AG04449 (cell line): Measurements from ENCODE around the gene NFIA.

ENCODE experiments used
- CTCF ChIA-PET: fragments of 350-600 bp; formaldehyde crosslinking; extraction: SDS; loops from one replicate; lab custom pipeline; 2021; ENCODE audit warnings: antibody characterized with exemption; lab: Yijun Ruan, JAX
- POLR2A ChIA-PET: fragments of 400-600, 350-600 bp; formaldehyde crosslinking; extraction: SDS; loops from one replicate; lab custom pipeline; 2020; ENCODE audit warnings: antibody characterized with exemption, inconsistent platforms; lab: Yijun Ruan, JAX
- DNase-seq: peaks from one replicate; pipeline ENCODE4 v3.0.0-alpha.2; 2010; ENCODE audit warnings: low read depth, low spot score
- H3K4me3 ChIP-seq: 2 replicates; pipeline ENCODE4 v1.5.1; 2011; ENCODE audit warnings: low read depth, mild to moderate bottlenecking, control low read depth, low read length
- TF ChIP-seq, protein P1 (sequence below): IDR thresholded peaks from one replicate; pipeline ENCODE4 v1.5.1; 2011; ENCODE audit warnings: mild to moderate bottlenecking, moderate library complexity, low read length, control low read depth, inconsistent platforms; ENCODE audit not compliant: insufficient read depth; ENCODE audit errors: missing control alignments

The NFIA gene

DNA sequence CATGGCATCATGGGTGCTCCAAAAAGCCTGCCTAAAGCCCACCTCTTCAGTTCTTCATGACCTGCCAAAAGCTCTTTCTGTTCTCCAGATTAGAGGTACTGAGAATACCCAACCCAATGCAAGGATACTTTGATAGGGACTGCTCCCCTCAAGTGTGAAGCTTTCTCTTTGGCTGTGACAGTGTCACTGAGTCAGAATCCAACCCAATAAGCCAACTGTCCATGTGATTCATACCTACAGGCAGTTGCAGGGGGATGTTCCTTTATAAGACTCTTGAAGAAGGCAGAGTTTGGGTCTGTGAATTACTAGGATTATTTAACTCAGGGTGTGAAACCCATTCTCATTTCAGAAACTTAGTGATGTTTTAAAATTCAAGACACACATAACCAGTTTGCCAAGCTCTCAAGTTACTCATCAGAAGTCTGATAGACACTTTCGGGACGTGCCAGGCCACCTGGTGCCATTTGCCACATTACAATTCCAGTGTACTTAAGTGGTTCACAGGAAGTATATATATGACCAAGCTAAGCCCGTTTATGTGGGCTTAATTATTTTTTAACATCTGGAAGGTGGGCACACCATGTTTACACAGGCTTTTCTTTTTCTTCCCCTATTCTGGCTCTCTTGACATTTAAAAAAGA is 265.8 kb downstream of the NFIA start:
- no peak for DNase-seq
- TF ChIP-seq, protein P1, sequence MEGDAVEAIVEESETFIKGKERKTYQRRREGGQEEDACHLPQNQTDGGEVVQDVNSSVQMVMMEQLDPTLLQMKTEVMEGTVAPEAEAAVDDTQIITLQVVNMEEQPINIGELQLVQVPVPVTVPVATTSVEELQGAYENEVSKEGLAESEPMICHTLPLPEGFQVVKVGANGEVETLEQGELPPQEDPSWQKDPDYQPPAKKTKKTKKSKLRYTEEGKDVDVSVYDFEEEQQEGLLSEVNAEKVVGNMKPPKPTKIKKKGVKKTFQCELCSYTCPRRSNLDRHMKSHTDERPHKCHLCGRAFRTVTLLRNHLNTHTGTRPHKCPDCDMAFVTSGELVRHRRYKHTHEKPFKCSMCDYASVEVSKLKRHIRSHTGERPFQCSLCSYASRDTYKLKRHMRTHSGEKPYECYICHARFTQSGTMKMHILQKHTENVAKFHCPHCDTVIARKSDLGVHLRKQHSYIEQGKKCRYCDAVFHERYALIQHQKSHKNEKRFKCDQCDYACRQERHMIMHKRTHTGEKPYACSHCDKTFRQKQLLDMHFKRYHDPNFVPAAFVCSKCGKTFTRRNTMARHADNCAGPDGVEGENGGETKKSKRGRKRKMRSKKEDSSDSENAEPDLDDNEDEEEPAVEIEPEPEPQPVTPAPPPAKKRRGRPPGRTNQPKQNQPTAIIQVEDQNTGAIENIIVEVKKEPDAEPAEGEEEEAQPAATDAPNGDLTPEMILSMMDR, result no peak
- ChIA-PET POLR2A (no interaction called here), CTCF (interaction anchor here (1.2 to 1.7 kb wide), 3 partner anchors 11 to 300 kb away, joined by 3 to 4 read pairs (median 3); no protein-coding TSS in a partner anchor)
- H3K4me3 ChIP-seq, result no peak overlapping the region

DNA sequence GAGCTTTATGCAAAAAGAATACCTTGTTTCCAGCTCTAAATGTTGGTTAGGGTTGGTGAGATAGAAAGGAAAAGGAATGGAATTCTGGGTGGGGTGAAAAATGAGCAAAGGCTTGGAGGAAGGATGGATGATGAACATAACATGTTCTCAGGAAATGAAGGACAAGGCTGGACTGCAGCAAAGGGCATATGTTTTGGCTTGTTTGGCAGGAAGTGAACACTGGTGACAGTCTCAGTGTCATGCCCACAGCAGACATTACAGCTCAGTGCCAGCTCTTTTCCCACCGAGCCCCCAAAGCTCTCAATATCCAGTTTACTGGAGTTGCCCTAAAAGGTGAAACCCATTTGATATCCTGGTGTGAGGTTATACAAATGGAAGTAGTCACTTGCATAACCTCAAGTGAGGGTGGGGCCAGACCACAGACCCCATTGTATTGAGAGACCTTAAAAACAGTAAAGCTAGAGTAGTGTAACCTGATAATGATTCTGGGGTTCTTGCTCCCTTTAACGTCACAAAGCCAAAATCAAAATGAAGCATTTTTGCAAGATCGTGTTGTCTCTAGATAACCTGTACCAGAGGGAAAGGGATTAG is 270.6 kb downstream of the NFIA start:
- TF ChIP-seq, protein P1, result no peak
- CTCF ChIA-PET, result interaction anchor here (1.4 to 4.5 kb wide), 2 partner anchors 13 to 302 kb away, joined by 3 to 18 read pairs; no protein-coding TSS in a partner anchor
- POLR2A ChIA-PET, result no interaction called here
- H3K4me3 ChIP-seq, result no peak overlapping the region
- no peak for DNase-seq

DNA sequence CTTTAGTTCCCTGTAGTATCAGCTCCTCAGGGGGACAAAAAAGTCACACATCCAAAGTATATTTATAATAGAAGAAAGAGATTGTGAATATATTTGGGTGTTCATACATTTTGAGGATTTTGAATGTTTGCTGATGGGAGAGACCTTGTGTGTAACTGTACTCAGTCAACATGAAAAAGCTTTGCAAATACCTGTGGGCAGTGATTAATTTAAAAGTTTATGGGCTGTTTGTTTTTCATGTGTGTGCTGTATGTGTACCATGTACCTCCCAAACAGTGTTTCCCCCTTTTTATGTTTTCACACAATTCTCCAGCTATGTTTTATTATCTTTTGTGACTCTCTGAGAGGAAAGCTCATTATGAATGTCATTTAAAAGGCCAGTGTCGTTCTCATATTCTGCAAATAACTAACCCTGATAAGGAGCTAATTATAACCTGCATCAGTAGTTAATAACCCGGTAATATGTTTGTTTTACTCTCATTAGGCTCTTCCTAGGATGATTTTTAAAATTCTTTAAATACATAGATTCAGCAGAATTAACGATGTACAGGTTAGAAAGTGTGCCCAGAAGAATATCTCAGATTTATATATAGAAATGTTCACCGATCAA is 271.5 kb downstream of the NFIA start:
- CTCF ChIA-PET, result no interaction called here
- H3K4me3 ChIP-seq, result no peak overlapping the region
- TF ChIP-seq, protein P1, result no peak
- POLR2A ChIA-PET, result no interaction called here
- DNase-seq, result no peak

DNA sequence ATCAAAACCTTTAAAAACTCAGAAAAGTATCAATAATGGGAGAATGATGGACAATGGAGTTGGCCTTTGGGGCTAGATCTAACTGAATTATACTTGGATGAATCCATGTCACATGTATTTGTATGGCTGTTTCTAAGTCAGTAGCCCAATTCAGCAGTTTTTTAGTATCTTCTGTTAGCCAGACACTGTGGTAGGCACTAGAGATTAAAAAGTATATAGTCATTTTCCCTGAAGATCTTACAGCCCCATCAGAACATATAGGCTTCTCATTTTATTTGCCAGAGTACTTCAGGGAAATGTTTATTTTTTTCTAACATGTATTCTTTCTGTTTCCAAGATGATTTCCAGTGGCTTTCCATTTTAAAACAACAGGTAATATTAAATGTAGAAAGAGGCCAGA is 273.7 kb downstream of the NFIA start:
- no peak for DNase-seq
- CTCF ChIA-PET, result no interaction called here
- TF ChIP-seq, protein P1, result no peak
- POLR2A ChIA-PET, result no interaction called here
- no peak overlapping the region for H3K4me3 ChIP-seq

DNA sequence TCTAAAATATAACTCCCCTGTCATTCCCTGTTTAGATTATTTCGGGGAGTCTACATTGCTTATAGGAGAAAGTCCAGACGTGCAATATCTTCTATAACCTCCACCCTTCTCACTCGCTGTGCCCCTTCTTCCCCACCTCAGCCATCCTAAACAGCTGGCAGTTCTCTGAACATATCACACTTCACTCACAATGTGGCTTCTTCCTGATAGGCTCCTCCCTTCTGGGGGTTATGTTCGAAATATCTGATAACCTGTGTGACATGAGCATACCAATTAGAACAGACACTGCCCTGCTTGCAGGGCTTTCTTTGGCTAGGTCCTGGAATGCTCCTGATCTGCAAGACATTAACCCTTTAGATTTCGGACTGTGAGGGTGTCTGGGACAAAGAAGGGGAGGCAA is 274.6 kb downstream of the NFIA start:
- ChIA-PET POLR2A (no interaction called here), CTCF (no interaction called here)
- H3K4me3 ChIP-seq, result no peak overlapping the region
- DNase-seq, result no peak
- TF ChIP-seq, protein P1, result no peak

DNA sequence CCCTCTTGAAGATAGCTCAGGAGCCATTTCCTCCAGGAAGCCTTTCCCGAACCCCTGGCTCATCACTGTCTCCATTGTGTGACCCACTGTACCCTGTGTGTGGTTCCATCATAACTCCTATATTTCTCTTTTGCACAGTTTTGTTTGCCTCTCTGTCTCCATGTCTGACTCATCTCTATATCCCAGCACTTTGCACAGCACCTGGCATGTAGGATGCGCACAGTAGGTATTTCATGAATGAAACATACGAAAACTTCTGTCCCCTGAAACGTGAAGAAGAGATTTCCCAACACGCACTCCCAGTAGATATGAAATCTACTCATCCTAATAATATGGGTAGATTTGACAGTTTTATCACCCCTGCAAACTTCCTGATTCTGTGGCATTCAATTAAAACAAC is 275.2 kb downstream of the NFIA start:
- no peak for DNase-seq
- CTCF ChIA-PET, result no interaction called here
- POLR2A ChIA-PET, result no interaction called here
- H3K4me3 ChIP-seq, result no peak overlapping the region
- TF ChIP-seq, protein P1, result no peak
